HCT116 (cell line): Measurements from ENCODE around the gene PDK4.

Source experiments
- CTCF ChIP-seq, 3 experiments: fragments of 200-600 bp in 1 of 3; sonication (generic) in 1 of 3; IDR thresholded peaks in 2 of 3; conservative IDR thresholded peaks in 1 of 3; 2 replicates each; pipeline ENCODE4 v1.5.1; 2012 to 2017; ENCODE audit warnings: low read depth in 2 of 3, low read length in 2 of 3, antibody characterized with exemption in 1 of 3, borderline replicate concordance in 1 of 3, control low read depth in 1 of 3, mild to moderate bottlenecking in 1 of 3, mixed read lengths in 1 of 3, mixed run types in 1 of 3, moderate library complexity in 1 of 3; ENCODE audit not compliant: insufficient read depth in 1 of 3
- ELF1 ChIP-seq: IDR thresholded peaks from 2 replicates; pipeline ENCODE4 v1.6.1; 2012; ENCODE audit warnings: low read depth, borderline replicate concordance
- MAX ChIP-seq: IDR thresholded peaks from 2 replicates; pipeline ENCODE4 v1.6.1; 2012
- ZFX ChIP-seq: fragments of 450-650 bp; IDR thresholded peaks from 2 replicates; pipeline ENCODE4 v1.6.1; 2017

GRCh38 chr7:95546647-95547046 lies 49.7 kb downstream of the PDK4 start:
- TF ChIP-seq CTCF (IDR thresholded peaks at IDR 0.05 in 2 of 3, conservative IDR thresholded peaks at IDR 0.05 in 1 of 3; ENCODE audit: borderline replicate concordance in 1 of 3, insufficient read depth in 1 of 3, low read depth in 2 of 3, low read length in 2 of 3) = no peak
- TF ChIP-seq ZFX = no peak
- TF ChIP-seq ELF1 = no peak
- TF ChIP-seq MAX = no peak
